DOHH2 (cell line): ENCODE data around the gene FOXP4.

Experiments
- EZH2phosphoT487 ChIP-seq: fragments of 200-600 bp; sonication (generic); IDR thresholded peaks from 2 replicates; pipeline ENCODE4 v1.6.1; 2017; ENCODE audit warnings: borderline replicate concordance, mild to moderate bottlenecking, antibody characterized with exemption, low read length, moderate library complexity, mixed read lengths
- TF ChIP-seq, protein P1 (sequence below): fragments of 200-600 bp; sonication (generic); IDR thresholded peaks from one replicate; pipeline ENCODE4 v1.5.1; 2014; ENCODE audit warnings: antibody characterized with exemption, mild to moderate bottlenecking, low read depth, low read length; ENCODE audit not compliant: poor library complexity, severe bottlenecking

DNA sequence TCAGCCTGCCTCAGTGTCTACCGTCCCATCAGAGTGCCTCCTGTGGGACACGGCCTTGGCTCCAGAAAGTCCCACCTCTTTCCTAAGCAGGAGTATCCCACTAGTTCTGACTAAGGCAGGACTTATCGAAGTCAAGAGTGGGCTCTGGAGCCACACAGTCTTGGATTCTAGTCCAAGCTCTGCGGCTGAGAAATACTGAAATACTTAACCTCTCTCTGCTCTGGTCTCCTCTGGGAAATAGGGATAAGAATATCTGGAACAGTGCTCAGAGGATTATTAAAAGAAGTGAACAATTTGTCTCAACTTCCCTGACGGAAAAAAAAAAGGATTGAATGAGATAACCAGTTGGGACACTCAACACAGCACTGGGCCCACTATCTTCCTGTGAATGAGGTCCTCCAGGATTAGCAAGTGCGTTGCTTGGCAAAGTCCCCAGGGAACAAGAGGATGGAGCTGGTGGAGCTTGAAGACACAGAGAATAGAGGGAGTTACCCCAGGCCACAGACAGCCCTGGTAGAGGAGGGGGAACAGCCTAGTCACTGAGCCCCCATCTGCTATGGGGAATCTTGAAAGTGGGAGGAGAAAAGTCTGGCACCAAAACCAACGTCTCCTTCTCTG, 34.6 kb upstream of the FOXP4 start:
- TF ChIP-seq EZH2phosphoT487: no peak
- TF ChIP-seq, protein P1, sequence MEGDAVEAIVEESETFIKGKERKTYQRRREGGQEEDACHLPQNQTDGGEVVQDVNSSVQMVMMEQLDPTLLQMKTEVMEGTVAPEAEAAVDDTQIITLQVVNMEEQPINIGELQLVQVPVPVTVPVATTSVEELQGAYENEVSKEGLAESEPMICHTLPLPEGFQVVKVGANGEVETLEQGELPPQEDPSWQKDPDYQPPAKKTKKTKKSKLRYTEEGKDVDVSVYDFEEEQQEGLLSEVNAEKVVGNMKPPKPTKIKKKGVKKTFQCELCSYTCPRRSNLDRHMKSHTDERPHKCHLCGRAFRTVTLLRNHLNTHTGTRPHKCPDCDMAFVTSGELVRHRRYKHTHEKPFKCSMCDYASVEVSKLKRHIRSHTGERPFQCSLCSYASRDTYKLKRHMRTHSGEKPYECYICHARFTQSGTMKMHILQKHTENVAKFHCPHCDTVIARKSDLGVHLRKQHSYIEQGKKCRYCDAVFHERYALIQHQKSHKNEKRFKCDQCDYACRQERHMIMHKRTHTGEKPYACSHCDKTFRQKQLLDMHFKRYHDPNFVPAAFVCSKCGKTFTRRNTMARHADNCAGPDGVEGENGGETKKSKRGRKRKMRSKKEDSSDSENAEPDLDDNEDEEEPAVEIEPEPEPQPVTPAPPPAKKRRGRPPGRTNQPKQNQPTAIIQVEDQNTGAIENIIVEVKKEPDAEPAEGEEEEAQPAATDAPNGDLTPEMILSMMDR: no peak
